NCI-H82 (cell line): ENCODE data around the gene OR51A4.
"Not testable (repeated sequence)": the region's sequence is repeated elsewhere in the genome, so short reads cannot be mapped to it uniquely, and the experiment has no call there.

Experiments
- DNase-seq: peaks from one replicate; lab custom pipeline; 2025; lab: John Stamatoyannopoulos, UW

OR51A4 gene

GRCh38 chr11:4947505-4947904, at the start of gene OR51A4:
Gene OR51A4 (minus strand): TSS chr11:4947605. CDS start chr11:4947100, 505 bp downstream.
- no peak for DNase-seq

GRCh38 chr11:4994551-4994950, 47.1 kb upstream of the OR51A4 start, which contains the start of gene OR51L1:
Gene OR51L1 (plus strand): TSS chr11:4994851. CDS start chr11:4998983, 4,132 bp downstream.
- no peak for DNase-seq

GRCh38 chr11:4991060-4991459, 43.7 kb upstream of the OR51A4 start:
- DNase-seq: peak; percentile 56

- DNase-seq: peak; percentile 80
These were observed 36.4 kb upstream of the OR51A4 start for GRCh38 chr11:4983841-4984240.

- no peak for DNase-seq
These were observed 35.3 kb upstream of the OR51A4 start for GRCh38 chr11:4982678-4983077.

- DNase-seq: no peak
These were observed 31.6 kb upstream of the OR51A4 start for GRCh38 chr11:4979036-4979435.

- no peak for DNase-seq
These were observed 28.0 kb upstream of the OR51A4 start for GRCh38 chr11:4975436-4975835.

- DNase-seq: no peak
These were observed 15.4 kb upstream of the OR51A4 start for GRCh38 chr11:4962816-4963215.

- no peak for DNase-seq
These were observed 13.5 kb upstream of the OR51A4 start for GRCh38 chr11:4960877-4961276.

GRCh38 chr11:4957396-4957795, 10.0 kb upstream of the OR51A4 start:
- no peak for DNase-seq

- DNase-seq: not testable (repeated sequence)
These were observed 8.2 kb upstream of the OR51A4 start, which contains the start of gene OR51A2 for GRCh38 chr11:4955613-4956012. Gene OR51A2 (minus strand): TSS chr11:4955713. CDS start chr11:4955713, 0 bp downstream.

- no peak for DNase-seq
These were observed 10.7 kb downstream of the OR51A4 start for GRCh38 chr11:4936745-4937144.

GRCh38 chr11:4932751-4933150, 14.7 kb downstream of the OR51A4 start:
- no peak for DNase-seq

GRCh38 chr11:4926608-4927007, 20.8 kb downstream of the OR51A4 start:
- DNase-seq: no peak

- no peak for DNase-seq
These were observed 23.2 kb downstream of the OR51A4 start, which contains the start of gene OR51G1 for GRCh38 chr11:4924239-4924638. Gene OR51G1 (minus strand): TSS chr11:4924339. CDS start chr11:4924339, 0 bp downstream.

GRCh38 chr11:4922304-4922703, 25.1 kb downstream of the OR51A4 start:
- no peak for DNase-seq

GRCh38 chr11:4921796-4922195, 25.6 kb downstream of the OR51A4 start:
- DNase-seq: no peak

- DNase-seq: no peak
These were observed 28.2 kb downstream of the OR51A4 start, which contains the start of gene OR51G2 for GRCh38 chr11:4919250-4919649. Gene OR51G2 (minus strand): TSS chr11:4919350. CDS start chr11:4915663, 3,687 bp downstream.

GRCh38 chr11:4916581-4916980, 30.8 kb downstream of the OR51A4 start:
- no peak for DNase-seq

GRCh38 chr11:4903484-4903883, 43.9 kb downstream of the OR51A4 start, which contains the start of gene OR51A7:
Gene OR51A7 (plus strand): TSS chr11:4903783. CDS start chr11:4907370, 3,587 bp downstream.
- no peak for DNase-seq
